Measurements from ENCODE around the gene RPL26. TPM values are rescaled to one million over a fixed set of nuclear protein-coding genes. Genes with fewer than 3 reads are reported as not detected.

RPL26 gene
- 3,440 to 4,568 TPM (median 3,797 TPM) in 5 replicates for total RNA-seq (2022; extraction: Qiagen RNA extraction)

GRCh38 chr17:8383143-8383822 is at the start of gene RPL26:
Gene RPL26, minus strand, starts transcription at chr17:8383193. Its CDS starts 883 bp downstream, at chr17:8382310.

GRCh38 chr17:8397636-8398035 is 14.6 kb upstream of the RPL26 start, which contains the start of gene RNF222:
Gene RNF222, minus strand, starts transcription at chr17:8397827. Its CDS starts 4,366 bp downstream, at chr17:8393461.

GRCh38 chr17:8376271-8377067 is 6.5 kb downstream of the RPL26 start, which contains the start of gene KRABD2:
Gene KRABD2, minus strand, starts transcription at chr17:8376704.

GRCh38 chr17:8339540-8339939 is 43.5 kb downstream of the RPL26 start, which contains the start of gene ODF4:
Gene ODF4, plus strand, starts transcription at chr17:8339840. Its CDS starts 212 bp downstream, at chr17:8340052.

Other genes with a start within 250 kb of the RPL26 start
- 19.4 to 22.8 TPM (median 21.1 TPM) in 5 replicates for gene PER1, start 230.8 kb downstream of the RPL26 start, total RNA-seq (2022; extraction: Qiagen RNA extraction)
- gene VAMP2, start 220.2 kb downstream of the RPL26 start, total RNA-seq (2022; extraction: Qiagen RNA extraction), result 20.8 to 30.3 TPM (median 26.2 TPM) in 5 replicates
- gene TMEM107, start 206.8 kb downstream of the RPL26 start, total RNA-seq (2022; extraction: Qiagen RNA extraction), result 18.9 to 23.4 TPM (median 20.9 TPM) in 5 replicates
- gene BORCS6, start 193.0 kb downstream of the RPL26 start, total RNA-seq (2022; extraction: Qiagen RNA extraction), result 5.4 to 9.0 TPM (median 8.1 TPM) in 5 replicates
- gene AURKB, start 172.6 kb downstream of the RPL26 start, total RNA-seq (2022; extraction: Qiagen RNA extraction), result 156 to 178 TPM (median 158 TPM) in 5 replicates
- 11.3 to 21.2 TPM (median 17.1 TPM) in 5 replicates for gene CTC1, start 135.1 kb downstream of the RPL26 start, total RNA-seq (2022; extraction: Qiagen RNA extraction)
- 47.8 to 55.0 TPM (median 53.4 TPM) in 5 replicates for gene PFAS, start 133.9 kb downstream of the RPL26 start, total RNA-seq (2022; extraction: Qiagen RNA extraction)
- 36.6 to 48.2 TPM (median 47.6 TPM) in 5 replicates for gene RANGRF, start 94.5 kb downstream of the RPL26 start, total RNA-seq (2022; extraction: Qiagen RNA extraction)
- gene SLC25A35, start 87.8 kb downstream of the RPL26 start, total RNA-seq (2022; extraction: Qiagen RNA extraction), result 5.9 to 9.1 TPM (median 7.4 TPM) in 5 replicates
- gene ARHGEF15, start 73.0 kb downstream of the RPL26 start, total RNA-seq (2022; extraction: Qiagen RNA extraction), result 0.03 TPM in 1 of 5 replicates, not detected in the others
- gene ODF4, start 43.4 kb downstream of the RPL26 start, total RNA-seq (2022; extraction: Qiagen RNA extraction), result not detected in 5 replicates
- gene RNF222, start 14.6 kb upstream of the RPL26 start, total RNA-seq (2022; extraction: Qiagen RNA extraction), result not detected in 5 replicates
- 53.5 to 69.0 TPM (median 61.5 TPM) in 5 replicates for gene NDEL1, start 52.7 kb upstream of the RPL26 start, total RNA-seq (2022; extraction: Qiagen RNA extraction)
- gene MYH10, start 247.5 kb upstream of the RPL26 start, total RNA-seq (2022; extraction: Qiagen RNA extraction), result 18.0 to 23.7 TPM (median 22.0 TPM) in 5 replicates